Measurements from ENCODE around the gene KCTD15. TPM values are rescaled to one million over a fixed set of nuclear protein-coding genes. Genes with fewer than 3 reads are reported as not detected.
A peak's percentile ranks its signal among the peaks of the same experiment; 100 is the strongest.

KCTD15 gene
- total and polyA plus RNA-seq, 8 donors = 21.8 to 78.1 (median 57.2) TPM

GRCh38 chr19:33773704-33774624 lies 22.7 kb upstream of the KCTD15 start:
- H3K4me3 ChIP-seq = no peak overlapping the region
- H3K4me1 ChIP-seq = peaks cover 3% of the 10 kb centered on the region in 2 donors
- H3K27me3 ChIP-seq = peaks cover under 1 to 53% of the 10 kb centered on the region in 2 donors
- H3K9me3 ChIP-seq = no peaks in the 10 kb centered on the region
- H3K36me3 ChIP-seq = no peaks in the 10 kb centered on the region
- ATAC-seq (no peak), DNase-seq (no peak)
- intact Hi-C loops (cut with DNase I) = loop anchor here in 1 of 2 donors (5.0 to 10.0 kb wide), 3 partner anchors 231 to 537 kb away; no protein-coding TSS in a partner anchor
- TF ChIP-seq, protein P1, sequence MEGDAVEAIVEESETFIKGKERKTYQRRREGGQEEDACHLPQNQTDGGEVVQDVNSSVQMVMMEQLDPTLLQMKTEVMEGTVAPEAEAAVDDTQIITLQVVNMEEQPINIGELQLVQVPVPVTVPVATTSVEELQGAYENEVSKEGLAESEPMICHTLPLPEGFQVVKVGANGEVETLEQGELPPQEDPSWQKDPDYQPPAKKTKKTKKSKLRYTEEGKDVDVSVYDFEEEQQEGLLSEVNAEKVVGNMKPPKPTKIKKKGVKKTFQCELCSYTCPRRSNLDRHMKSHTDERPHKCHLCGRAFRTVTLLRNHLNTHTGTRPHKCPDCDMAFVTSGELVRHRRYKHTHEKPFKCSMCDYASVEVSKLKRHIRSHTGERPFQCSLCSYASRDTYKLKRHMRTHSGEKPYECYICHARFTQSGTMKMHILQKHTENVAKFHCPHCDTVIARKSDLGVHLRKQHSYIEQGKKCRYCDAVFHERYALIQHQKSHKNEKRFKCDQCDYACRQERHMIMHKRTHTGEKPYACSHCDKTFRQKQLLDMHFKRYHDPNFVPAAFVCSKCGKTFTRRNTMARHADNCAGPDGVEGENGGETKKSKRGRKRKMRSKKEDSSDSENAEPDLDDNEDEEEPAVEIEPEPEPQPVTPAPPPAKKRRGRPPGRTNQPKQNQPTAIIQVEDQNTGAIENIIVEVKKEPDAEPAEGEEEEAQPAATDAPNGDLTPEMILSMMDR (IDR thresholded peaks at IDR 0.05) = no peak
- no peak overlapping the region for H3K27ac ChIP-seq

DNA sequence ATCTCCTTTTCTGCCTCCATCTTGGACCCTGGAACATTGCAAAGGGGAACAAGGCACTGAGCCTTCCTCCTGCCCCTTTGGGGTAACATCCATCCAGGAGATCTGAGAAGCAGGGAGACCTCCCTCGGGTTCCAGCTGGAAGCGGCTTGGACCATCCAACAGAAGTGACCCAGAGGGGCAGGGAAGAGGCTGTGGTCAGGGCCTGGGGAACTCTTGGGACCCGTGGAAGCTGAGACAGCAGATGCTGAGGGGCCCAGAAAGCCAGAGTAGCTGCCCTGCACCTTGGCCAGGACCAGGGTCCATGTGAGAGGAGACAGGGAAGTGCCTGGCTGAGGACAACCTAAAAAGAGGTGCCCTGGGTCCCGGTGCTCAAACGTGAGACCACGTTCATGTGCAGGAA lies 21.9 kb upstream of the KCTD15 start:
- TF ChIP-seq, protein P1 (IDR thresholded peaks at IDR 0.05) = no peak
- Histone ChIP-seq H3K9me3 (no peaks in the 10 kb centered on the region), H3K4me3 (no peak overlapping the region), H3K27ac (no peak overlapping the region), H3K4me1 (peaks cover 3% of the 10 kb centered on the region in 2 donors), H3K36me3 (no peaks in the 10 kb centered on the region), H3K27me3 (peaks cover 9 to 53% of the 10 kb centered on the region in 2 donors)
- no peak for ATAC-seq
- DNase-seq = no peak
- intact Hi-C loops (cut with DNase I) = loop anchor here in 1 of 2 donors (5.0 to 10.0 kb wide), 5 partner anchors 230 to 537 kb away; no protein-coding TSS in a partner anchor

DNA sequence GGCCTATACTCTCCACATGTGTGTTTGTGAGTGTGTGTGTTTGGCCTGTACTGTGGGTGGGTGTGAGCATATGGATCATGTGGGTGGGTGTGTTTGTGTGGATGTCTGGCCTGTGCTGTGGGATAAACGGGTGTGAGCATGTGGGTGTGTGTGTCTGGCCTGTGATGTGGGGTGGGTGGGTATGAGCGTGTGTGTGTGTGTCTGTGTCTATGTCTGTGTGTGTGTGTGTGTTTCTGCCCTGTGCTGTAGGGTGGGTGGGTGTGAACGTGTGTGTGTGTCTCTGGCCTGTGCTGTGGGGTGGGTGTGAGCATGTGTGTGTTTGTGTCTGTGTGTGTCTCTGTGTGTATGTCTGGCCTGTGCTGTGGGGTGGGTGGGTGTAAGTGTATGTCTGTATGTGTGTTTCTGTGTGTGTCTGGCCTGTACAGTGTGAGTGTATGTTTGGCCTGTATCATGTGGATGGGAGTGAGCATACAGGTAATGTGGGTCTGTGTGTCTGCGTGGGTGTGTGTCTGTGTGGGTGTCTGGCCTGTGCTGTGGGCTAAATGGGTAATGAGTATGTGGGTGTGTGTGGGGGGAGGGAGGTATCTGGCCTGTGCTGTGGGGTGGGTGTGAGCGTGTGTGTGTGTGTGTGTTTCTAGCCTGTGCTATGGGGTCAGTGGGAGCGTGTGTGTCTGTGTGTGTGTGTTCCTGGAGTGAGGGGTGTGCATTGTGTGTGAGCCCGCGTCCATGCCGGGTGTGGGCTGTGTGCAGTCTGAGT lies 20.8 kb upstream of the KCTD15 start:
- intact Hi-C loops (cut with DNase I) = loop anchor here in 1 of 2 donors (5.0 to 10.0 kb wide), 3 partner anchors 229 to 371 kb away; no protein-coding TSS in a partner anchor
- TF ChIP-seq, protein P1 (IDR thresholded peaks at IDR 0.05) = no peak
- DNase-seq = no peak
- Histone ChIP-seq H3K27me3 (peaks cover 9 to 53% of the 10 kb centered on the region in 2 donors), H3K9me3 (no peaks in the 10 kb centered on the region), H3K27ac (no peak overlapping the region), H3K4me3 (no peak overlapping the region), H3K36me3 (no peaks in the 10 kb centered on the region), H3K4me1 (peaks cover 3% of the 10 kb centered on the region in 2 donors)
- no peak for ATAC-seq

GRCh38 chr19:33777351-33777750 lies 19.3 kb upstream of the KCTD15 start:
- DNase-seq (peak in 1 of 4 donors; percentile 76), ATAC-seq (no peak)
- Histone ChIP-seq H3K27ac (no peak overlapping the region), H3K4me1 (peaks cover 3% of the 10 kb centered on the region in 2 donors), H3K9me3 (no peaks in the 10 kb centered on the region), H3K4me3 (no peak overlapping the region), H3K27me3 (peaks cover 9 to 46% of the 10 kb centered on the region in 2 donors), H3K36me3 (no peaks in the 10 kb centered on the region)
- TF ChIP-seq, protein P1 (IDR thresholded peaks at IDR 0.05) = no peak
- intact Hi-C loops (cut with DNase I) = loop anchor here in 1 of 2 donors (5.0 to 10.0 kb wide), 3 partner anchors 227 to 370 kb away; no protein-coding TSS in a partner anchor

All from left lung (tissue), 10 donors.